ENCODE data around the gene MED8. TPM values are rescaled to one million over a fixed set of nuclear protein-coding genes. Genes with fewer than 3 reads are reported as not detected.

The MED8 gene
- total and polyA plus RNA-seq, 2 experiments from 2014 or later: 16.6 to 25.7 TPM

DNA sequence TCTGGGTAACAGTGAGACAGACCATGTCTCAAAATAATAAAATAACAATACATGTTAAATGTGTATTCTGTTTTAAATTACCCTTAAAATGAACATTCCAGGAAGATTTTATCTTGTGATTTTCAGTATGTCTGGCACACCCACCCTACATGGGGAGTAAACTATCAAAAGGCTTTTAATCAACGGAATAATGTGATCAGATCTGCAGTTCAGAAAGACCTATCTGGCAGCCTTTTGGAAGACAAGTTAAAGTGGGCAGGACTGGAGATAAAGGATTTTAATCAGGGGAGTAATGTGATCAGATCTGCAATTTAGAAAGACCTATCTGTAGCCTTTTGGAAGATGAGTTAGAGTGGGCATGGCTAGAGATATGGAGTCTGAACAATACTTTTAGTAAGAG lies 10.1 kb downstream of the MED8 start:
- Histone ChIP-seq H2AFZ (no peak overlapping the region), H3K4me3 (no peak overlapping the region), H3K27me3 (ENCODE audit: insufficient read depth) (no peaks in the 10 kb centered on the region), H3K27ac (ENCODE audit: low read depth) (no peak overlapping the region), H3K36me3 (ENCODE audit: insufficient read depth) (no peaks in the 10 kb centered on the region), H3K9me2 (ENCODE audit: insufficient read depth) (no peaks in the 10 kb centered on the region), H4K20me1 (replicated peaks; ENCODE audit: insufficient read depth) (0 out of 2 replicates have a peak, but pooled peaks cover 3% of the 10 kb centered on the region), H3F3A (replicated peaks; ENCODE audit: low read depth) (no peaks in the 10 kb centered on the region), H3K4me1 (ENCODE audit: insufficient read depth) (no peaks in the 10 kb centered on the region), H3K79me2 (replicated peaks; ENCODE audit: insufficient read depth) (no peaks in the 10 kb centered on the region), H3K4me2 (no peak overlapping the region)
- DNase-seq (ENCODE audit: low spot score) (no peak), ATAC-seq (no peak)
- no peaks in the 10 kb centered on the region for H3K9me3 Mint-ChIP-seq
- TF ChIP-seq EZH2 (IDR thresholded peaks at IDR 0.05; ENCODE audit: low read depth, unreplicated experiment) (no peak), ZNF331 (CRISPR knock-in tag; IDR thresholded peaks at IDR 0.05; ENCODE audit: low read depth) (no peak), EZH2phosphoT487 (IDR thresholded peaks at IDR 0.05; ENCODE audit: unreplicated experiment) (no peak)
- no peak overlapping the region for H3K27ac Mint-ChIP-seq
- peaks cover 13% of the 10 kb centered on the region for H3K36me3 Mint-ChIP-seq (ENCODE audit: low read depth)
- no peak overlapping the region for H3K4me3 Mint-ChIP-seq
- H3K4me1 Mint-ChIP-seq: peaks cover 3% of the 10 kb centered on the region
- H3K27me3 Mint-ChIP-seq (ENCODE audit: insufficient read depth, low read depth, poor library complexity): peaks cover 5% of the 10 kb centered on the region

- H3K27me3 ChIP-seq (ENCODE audit: insufficient read depth): no peaks in the 10 kb centered on the region
- TF ChIP-seq CREB1 (CRISPR knock-in tag; IDR thresholded peaks at IDR 0.05; ENCODE audit: low read depth): no peak
- no peak for TF ChIP-seq REST (IDR thresholded peaks at IDR 0.05; ENCODE audit: unreplicated experiment)
- TF ChIP-seq, protein P1, sequence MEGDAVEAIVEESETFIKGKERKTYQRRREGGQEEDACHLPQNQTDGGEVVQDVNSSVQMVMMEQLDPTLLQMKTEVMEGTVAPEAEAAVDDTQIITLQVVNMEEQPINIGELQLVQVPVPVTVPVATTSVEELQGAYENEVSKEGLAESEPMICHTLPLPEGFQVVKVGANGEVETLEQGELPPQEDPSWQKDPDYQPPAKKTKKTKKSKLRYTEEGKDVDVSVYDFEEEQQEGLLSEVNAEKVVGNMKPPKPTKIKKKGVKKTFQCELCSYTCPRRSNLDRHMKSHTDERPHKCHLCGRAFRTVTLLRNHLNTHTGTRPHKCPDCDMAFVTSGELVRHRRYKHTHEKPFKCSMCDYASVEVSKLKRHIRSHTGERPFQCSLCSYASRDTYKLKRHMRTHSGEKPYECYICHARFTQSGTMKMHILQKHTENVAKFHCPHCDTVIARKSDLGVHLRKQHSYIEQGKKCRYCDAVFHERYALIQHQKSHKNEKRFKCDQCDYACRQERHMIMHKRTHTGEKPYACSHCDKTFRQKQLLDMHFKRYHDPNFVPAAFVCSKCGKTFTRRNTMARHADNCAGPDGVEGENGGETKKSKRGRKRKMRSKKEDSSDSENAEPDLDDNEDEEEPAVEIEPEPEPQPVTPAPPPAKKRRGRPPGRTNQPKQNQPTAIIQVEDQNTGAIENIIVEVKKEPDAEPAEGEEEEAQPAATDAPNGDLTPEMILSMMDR (conservative IDR thresholded peaks at IDR 0.05; ENCODE audit: low read depth in 2 of 2): no peak
- TF ChIP-seq NANOG (IDR thresholded peaks at IDR 0.05; ENCODE audit: borderline replicate concordance): no peak
- no peak for TF ChIP-seq EZH2phosphoT487 (IDR thresholded peaks at IDR 0.05; ENCODE audit: unreplicated experiment)
- no peak for TF ChIP-seq STAT1 (IDR thresholded peaks at IDR 0.05; ENCODE audit: unreplicated experiment)
- no peak for TF ChIP-seq POLR2AphosphoS5 (IDR thresholded peaks at IDR 0.05; ENCODE audit: low read depth)
- TF ChIP-seq, protein P2, sequence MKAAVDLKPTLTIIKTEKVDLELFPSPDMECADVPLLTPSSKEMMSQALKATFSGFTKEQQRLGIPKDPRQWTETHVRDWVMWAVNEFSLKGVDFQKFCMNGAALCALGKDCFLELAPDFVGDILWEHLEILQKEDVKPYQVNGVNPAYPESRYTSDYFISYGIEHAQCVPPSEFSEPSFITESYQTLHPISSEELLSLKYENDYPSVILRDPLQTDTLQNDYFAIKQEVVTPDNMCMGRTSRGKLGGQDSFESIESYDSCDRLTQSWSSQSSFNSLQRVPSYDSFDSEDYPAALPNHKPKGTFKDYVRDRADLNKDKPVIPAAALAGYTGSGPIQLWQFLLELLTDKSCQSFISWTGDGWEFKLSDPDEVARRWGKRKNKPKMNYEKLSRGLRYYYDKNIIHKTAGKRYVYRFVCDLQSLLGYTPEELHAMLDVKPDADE (IDR thresholded peaks at IDR 0.05): no peak
- no peak for TF ChIP-seq ZNF114 (CRISPR knock-in tag; IDR thresholded peaks at IDR 0.05)
- TF ChIP-seq EZH2 (IDR thresholded peaks at IDR 0.05; ENCODE audit: low read depth, unreplicated experiment): no peak
- TF ChIP-seq ZNF331 (CRISPR knock-in tag; IDR thresholded peaks at IDR 0.05; ENCODE audit: low read depth): no peak
Observed at GRCh38 chr1:43377831-43378230, 11.8 kb downstream of the MED8 start.

More at GRCh38 chr1:43377831-43378230, 11.8 kb downstream of the MED8 start:
- no peaks in the 10 kb centered on the region for H3K36me3 ChIP-seq (ENCODE audit: insufficient read depth)
- no peaks in the 10 kb centered on the region for H3K79me2 ChIP-seq (replicated peaks; ENCODE audit: insufficient read depth)
- no peaks in the 10 kb centered on the region for H3F3A ChIP-seq (replicated peaks; ENCODE audit: low read depth)
- H3K4me1 ChIP-seq (ENCODE audit: insufficient read depth): no peaks in the 10 kb centered on the region
- peaks cover under 1% of the 10 kb centered on the region; the same call in 1 of the 3 replicates for H3K36me3 Mint-ChIP-seq (ENCODE audit: low read depth)
- no peaks in the 10 kb centered on the region for H3K9me2 ChIP-seq (ENCODE audit: insufficient read depth)
- no peak overlapping the region for H2AFZ ChIP-seq
- no peak overlapping the region for H3K27ac Mint-ChIP-seq
- H3K4me3 Mint-ChIP-seq: no peak overlapping the region
- no peak overlapping the region for H3K4me2 ChIP-seq
- ATAC-seq (no peak), DNase-seq (ENCODE audit: low spot score) (no peak)
- H3K27ac ChIP-seq (ENCODE audit: low read depth): no peak overlapping the region
- H3K4me3 ChIP-seq: no peak overlapping the region
- peaks cover 3% of the 10 kb centered on the region for H3K4me1 Mint-ChIP-seq
- H3K27me3 Mint-ChIP-seq (ENCODE audit: insufficient read depth, low read depth, poor library complexity): peaks cover 2% of the 10 kb centered on the region
- no peaks in the 10 kb centered on the region for H3K9me3 Mint-ChIP-seq
- H4K20me1 ChIP-seq (replicated peaks; ENCODE audit: insufficient read depth): 0 out of 2 replicates have a peak, but pooled peaks cover 1% of the 10 kb centered on the region

All from GM23338 (cell line).